HCT116 (cell line): ENCODE results near the gene USP24. TPM values are rescaled to one million over a fixed set of nuclear protein-coding genes. Genes with fewer than 3 reads are reported as not detected.

Source experiments
- ATAC-seq: fragments of 200-7000 bp; cut with Tn5 transposase; 2 replicates; pipeline ENCODE4 v1.9.1; 2020; ENCODE audit warnings: mild to moderate bottlenecking, moderate library complexity
- BruUV-seq: library from RNA; stranded (reverse); fragments of 400-500 nt; replicated peaks from 2 replicates; lab custom pipeline; 2021; lab: Mats Ljungman, UMichigan
- CTCF ChIA-PET: fragments of 300-600 bp; sonication (Branson Sonifier 250); formaldehyde crosslinking; loops from one replicate; lab custom pipeline; 2021; ENCODE audit warnings: antibody characterized with exemption; lab: Charles Lee
- POLR2A ChIA-PET: fragments of 300-600, 350-600 bp; sonication (Branson Sonifier 250); formaldehyde crosslinking; loops from one replicate; lab custom pipeline; 2021; ENCODE audit warnings: antibody characterized with exemption; lab: Charles Lee
- RAD21 ChIA-PET, 2 experiments: fragments of 300-600 bp; sonication (Branson Sonifier 250); formaldehyde crosslinking; loops; one replicate each; lab custom pipeline; 2023; ENCODE audit warnings: low total read pairs in 2 of 2; ENCODE audit not compliant: uncharacterized antibody in 2 of 2, unreplicated experiment in 2 of 2, low non-redundant PET in 1 of 2; lab: Charles Lee
- DNase-seq: peaks from one replicate; pipeline ENCODE4 v3.0.0-alpha.2; 2010; ENCODE audit warnings: low read depth, low spot score
- H2AFZ ChIP-seq: fragments of 200-600 bp; shearing (Covaris generic), sonication (generic); 2 replicates; pipeline ENCODE4 v1.6.1; 2017; ENCODE audit warnings: low read depth, mixed run types, mixed read lengths, antibody characterized with exemption, low read length; ENCODE audit not compliant: poor library complexity, severe bottlenecking
- H3K27ac ChIP-seq: 2 replicates; pipeline ENCODE4 v1.5.1; 2012; ENCODE audit warnings: low read depth, low read length
- H3K27me3 ChIP-seq: fragments of 200-600 bp; sonication (generic); 2 replicates; pipeline ENCODE4 v1.6.1; 2016; ENCODE audit warnings: mixed run types, low read length, mixed read lengths; ENCODE audit not compliant: insufficient read depth
- H3K36me3 ChIP-seq, 2 experiments: fragments of 200-500 bp in 1 of 2; fragments of 200-600 bp in 1 of 2; sonication (Bioruptor generic) in 1 of 2; sonication (generic) in 1 of 2; 2 replicates each; pipeline versions ENCODE4 v1.5.1 to v1.6.1; 2014 to 2016; ENCODE audit warnings: low read length in 2 of 2, inconsistent platforms in 1 of 2, mixed read lengths in 1 of 2, mixed run types in 1 of 2; ENCODE audit not compliant: insufficient read depth in 2 of 2, control insufficient read depth in 1 of 2
- H3K4me1 ChIP-seq, 2 experiments: fragments of 200-600 bp in 1 of 2; sonication (generic) in 1 of 2; 2 replicates each; pipeline versions ENCODE4 v1.5.1 to v1.6.1; 2012 to 2017; ENCODE audit warnings: low read length in 2 of 2, inconsistent platforms in 1 of 2, mild to moderate bottlenecking in 1 of 2, mixed read lengths in 1 of 2, mixed run types in 1 of 2, moderate library complexity in 1 of 2; ENCODE audit not compliant: insufficient read depth in 2 of 2, control insufficient read depth in 1 of 2
- H3K4me2 ChIP-seq: fragments of 200-600 bp; sonication (generic); 2 replicates; pipeline ENCODE4 v1.6.1; 2017; ENCODE audit warnings: mixed run types, low read length, mixed read lengths
- H3K4me3 ChIP-seq, 2 experiments: fragments of 200-600 bp in 1 of 2; sonication (generic) in 1 of 2; replicated peaks in 1 of 2; 2 replicates each; pipeline ENCODE4 v1.5.1; 2011 to 2016; ENCODE audit warnings: low read length in 2 of 2, control low read depth in 1 of 2, low read depth in 1 of 2, mild to moderate bottlenecking in 1 of 2, mixed read lengths in 1 of 2, mixed run types in 1 of 2
- H3K79me2 ChIP-seq: fragments of 200-600 bp; sonication (generic); 2 replicates; pipeline ENCODE4 v1.6.1; 2017; ENCODE audit warnings: mild to moderate bottlenecking, mixed run types, low read length, moderate library complexity, mixed read lengths; ENCODE audit not compliant: insufficient read depth
- H3K9ac ChIP-seq: fragments of 200-600 bp; sonication (generic); 2 replicates; pipeline ENCODE4 v1.6.1; 2016; ENCODE audit warnings: low read length, mixed read lengths
- H3K9me2 ChIP-seq: fragments of 200-600 bp; sonication (generic), shearing (Covaris generic); 2 replicates; pipeline ENCODE4 v1.6.1; 2017; ENCODE audit warnings: mixed run types, mild to moderate bottlenecking, moderate library complexity; ENCODE audit not compliant: insufficient read depth
- H3K9me3 ChIP-seq, 2 experiments: fragments of 200-500 bp in 1 of 2; fragments of 200-600 bp in 1 of 2; sonication (Bioruptor generic) in 1 of 2; sonication (generic) in 1 of 2; 2 replicates each; pipeline ENCODE4 v1.6.1; 2014 to 2017; ENCODE audit warnings: low read length in 2 of 2, mixed read lengths in 2 of 2, inconsistent platforms in 1 of 2, low read depth in 1 of 2, mild to moderate bottlenecking in 1 of 2, mixed run types in 1 of 2, moderate library complexity in 1 of 2; ENCODE audit not compliant: control insufficient read depth in 1 of 2, insufficient read depth in 1 of 2
- H4K20me1 ChIP-seq: fragments of 200-600 bp; sonication (generic), shearing (Covaris generic); 2 replicates; pipeline ENCODE4 v1.6.1; 2017; ENCODE audit warnings: mixed run types, mild to moderate bottlenecking, moderate library complexity; ENCODE audit not compliant: insufficient read depth
- CBX3 ChIP-seq: IDR thresholded peaks from 2 replicates; pipeline ENCODE4 v1.6.1; 2012; ENCODE audit warnings: low read depth
- CEBPB ChIP-seq: IDR thresholded peaks from 2 replicates; pipeline ENCODE4 v1.6.1; 2012; ENCODE audit warnings: low read depth
- CTCF ChIP-seq, 3 experiments: fragments of 200-600 bp in 1 of 3; sonication (generic) in 1 of 3; IDR thresholded peaks in 2 of 3; conservative IDR thresholded peaks in 1 of 3; 2 replicates each; pipeline ENCODE4 v1.5.1; 2012 to 2017; ENCODE audit warnings: low read depth in 2 of 3, low read length in 2 of 3, antibody characterized with exemption in 1 of 3, borderline replicate concordance in 1 of 3, control low read depth in 1 of 3, mild to moderate bottlenecking in 1 of 3, mixed read lengths in 1 of 3, mixed run types in 1 of 3, moderate library complexity in 1 of 3; ENCODE audit not compliant: insufficient read depth in 1 of 3
- EGR1 ChIP-seq: IDR thresholded peaks from 2 replicates; pipeline ENCODE4 v1.6.1; 2012; ENCODE audit warnings: low read depth
- ELF1 ChIP-seq: IDR thresholded peaks from 2 replicates; pipeline ENCODE4 v1.6.1; 2012; ENCODE audit warnings: low read depth, borderline replicate concordance
- EZH2 ChIP-seq: fragments of 200-600 bp; sonication (generic); IDR thresholded peaks from 2 replicates; pipeline ENCODE4 v1.6.1; 2017; ENCODE audit warnings: antibody characterized with exemption, mixed run types
- EZH2phosphoT487 ChIP-seq: fragments of 200-600 bp; IDR thresholded peaks from 2 replicates; pipeline ENCODE4 v1.6.1; 2018; ENCODE audit warnings: antibody characterized with exemption, borderline replicate concordance
- FOSL1 ChIP-seq: IDR thresholded peaks from 2 replicates; pipeline ENCODE4 v1.6.1; 2012; ENCODE audit warnings: low read depth
- JUND ChIP-seq: IDR thresholded peaks from 2 replicates; pipeline ENCODE4 v1.6.1; 2012
- MAX ChIP-seq: IDR thresholded peaks from 2 replicates; pipeline ENCODE4 v1.6.1; 2012
- POLR2A ChIP-seq: IDR thresholded peaks from 2 replicates; pipeline ENCODE4 v1.7.0; 2011; ENCODE audit warnings: borderline replicate concordance; ENCODE audit not compliant: insufficient read depth, insufficient read length; ENCODE audit errors: extremely low read depth
- POLR2AphosphoS5 ChIP-seq: IDR thresholded peaks from 2 replicates; pipeline ENCODE4 v1.6.1; 2011; ENCODE audit warnings: mild to moderate bottlenecking, low read depth, low read length, moderate library complexity
- RAD21 ChIP-seq: IDR thresholded peaks from 2 replicates; pipeline ENCODE4 v1.6.1; 2012; ENCODE audit warnings: low read depth, mild to moderate bottlenecking
- REST ChIP-seq: IDR thresholded peaks from 2 replicates; pipeline ENCODE4 v1.6.1; 2012; ENCODE audit warnings: low read depth
- SIN3A ChIP-seq: IDR thresholded peaks from 2 replicates; pipeline ENCODE4 v1.6.1; 2012; ENCODE audit warnings: low read depth
- SP1 ChIP-seq: IDR thresholded peaks from 2 replicates; pipeline ENCODE4 v1.6.1; 2012; ENCODE audit warnings: low read depth
- TCF7L2 ChIP-seq: IDR thresholded peaks from 2 replicates; pipeline ENCODE4 v1.7.0; 2011; ENCODE audit warnings: borderline replicate concordance, inconsistent platforms; ENCODE audit not compliant: insufficient read depth, insufficient read length; ENCODE audit errors: extremely low read depth
- ZBTB33 ChIP-seq: IDR thresholded peaks from 2 replicates; pipeline ENCODE4 v1.6.1; 2011; ENCODE audit warnings: mild to moderate bottlenecking, low read length, moderate library complexity; ENCODE audit not compliant: insufficient replicate concordance; ENCODE audit errors: extremely low read depth
- ZNF274 ChIP-seq: fragments of 200-500 bp; sonication (Bioruptor generic); IDR thresholded peaks from 2 replicates; pipeline ENCODE4 v1.6.1; 2014; ENCODE audit warnings: mild to moderate bottlenecking, low read depth, low read length, inconsistent platforms
- intact Hi-C: fragments of 100-400 bp; cut with micrococcal nuclease; formaldehyde crosslinking; loops from 2 replicates; pipeline ENCODE4 v1.10.0; 2022
- total RNA-seq: library from RNA; stranded (reverse); gene quantifications from one replicate; pipeline ENCODE4 v1.2.1, GENCODE V29; 2021; ENCODE audit not compliant: unreplicated experiment
- TF ChIP-seq, protein P1 (sequence below): IDR thresholded peaks from 2 replicates; pipeline ENCODE4 v1.6.1; 2012

The USP24 gene
- total RNA-seq, 1 experiment from 2014 or later, result 34.2 TPM

- H3K36me3 ChIP-seq, result peaks cover 38% of the 10 kb centered on the region in 2 experiments
- ChIA-PET POLR2A (no interaction called here), RAD21 (no interaction called here), CTCF (interaction anchor here (1.5 kb wide), 1 partner anchor 137 kb away, joined by 3 read pairs; no protein-coding TSS in a partner anchor)
- no TSS peak for BruUV-seq
- H3K27ac ChIP-seq, result no peak overlapping the region
- H3K9ac ChIP-seq, result no peak overlapping the region
- no peaks in the 10 kb centered on the region for H4K20me1 ChIP-seq
- TF ChIP-seq ZBTB33, result no peak
- no peak for TF ChIP-seq SIN3A
- TF ChIP-seq ZNF274, result no peak
- no peak for TF ChIP-seq EZH2phosphoT487
- no peak for TF ChIP-seq REST
- no peak for TF ChIP-seq TCF7L2
- TF ChIP-seq POLR2A, result no peak
- TF ChIP-seq RAD21, result peak; percentile 81
- TF ChIP-seq ELF1, result no peak
- TF ChIP-seq JUND, result no peak
- no peak for TF ChIP-seq SP1
- no peak for TF ChIP-seq MAX
- no peak for TF ChIP-seq EGR1
- TF ChIP-seq, protein P1, sequence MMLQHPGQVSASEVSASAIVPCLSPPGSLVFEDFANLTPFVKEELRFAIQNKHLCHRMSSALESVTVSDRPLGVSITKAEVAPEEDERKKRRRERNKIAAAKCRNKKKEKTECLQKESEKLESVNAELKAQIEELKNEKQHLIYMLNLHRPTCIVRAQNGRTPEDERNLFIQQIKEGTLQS, result no peak
- no peak for TF ChIP-seq CEBPB
- TF ChIP-seq CBX3, result 0 out of 2 replicates have a peak, but pooled peaks have one; percentile 14
- no peak; the same call in 1 of the 2 replicates for TF ChIP-seq FOSL1
- peak; percentile 74 to 85 (median 81) for TF ChIP-seq CTCF (IDR thresholded peaks at IDR 0.05 in 2 of 3, conservative IDR thresholded peaks at IDR 0.05 in 1 of 3; ENCODE audit: borderline replicate concordance in 1 of 3, insufficient read depth in 1 of 3, low read depth in 2 of 3, low read length in 2 of 3)
- no peak for TF ChIP-seq EZH2
- no peak for TF ChIP-seq POLR2AphosphoS5
- H3K9me2 ChIP-seq, result no peaks in the 10 kb centered on the region
- no peak overlapping the region for H2AFZ ChIP-seq
- peak; percentile 89 for ATAC-seq
- H3K4me3 ChIP-seq, result no peak overlapping the region
- no peak overlapping the region for H3K4me2 ChIP-seq
- H3K79me2 ChIP-seq, result no peaks in the 10 kb centered on the region
- intact Hi-C loops, result loop anchor here (1.0 to 10.0 kb wide), 5 partner anchors 72 to 1574 kb away; no protein-coding TSS in a partner anchor
- H3K4me1 ChIP-seq, result no peaks in the 10 kb centered on the region
- no peaks in the 10 kb centered on the region for H3K27me3 ChIP-seq
- H3K9me3 ChIP-seq, result no peaks in the 10 kb centered on the region
- peak; percentile 54 for DNase-seq
Observed at GRCh38 chr1:55140546-55140983, 74.6 kb downstream of the USP24 start.
